Stimulated activated CD8-positive, alpha-beta memory T cell treated with anti-CD3 and anti-CD28 coated beads, Interleukin-7, amount 100 ng/mL, for 4 hours (primary cell): ENCODE measurements around the gene ATG4B.
A peak's percentile ranks its signal among the peaks of the same experiment; 100 is the strongest.
"Not testable (repeated sequence)": the region's sequence is repeated elsewhere in the genome, so short reads cannot be mapped to it uniquely, and the experiment has no call there.

ENCODE experiments used
- DNase-seq, 2 donors: peaks; one replicate each; pipeline ENCODE4 v3.0.0-alpha.2; 2020; ENCODE audit warnings: low read depth in 2 of 2

ATG4B gene

DNA sequence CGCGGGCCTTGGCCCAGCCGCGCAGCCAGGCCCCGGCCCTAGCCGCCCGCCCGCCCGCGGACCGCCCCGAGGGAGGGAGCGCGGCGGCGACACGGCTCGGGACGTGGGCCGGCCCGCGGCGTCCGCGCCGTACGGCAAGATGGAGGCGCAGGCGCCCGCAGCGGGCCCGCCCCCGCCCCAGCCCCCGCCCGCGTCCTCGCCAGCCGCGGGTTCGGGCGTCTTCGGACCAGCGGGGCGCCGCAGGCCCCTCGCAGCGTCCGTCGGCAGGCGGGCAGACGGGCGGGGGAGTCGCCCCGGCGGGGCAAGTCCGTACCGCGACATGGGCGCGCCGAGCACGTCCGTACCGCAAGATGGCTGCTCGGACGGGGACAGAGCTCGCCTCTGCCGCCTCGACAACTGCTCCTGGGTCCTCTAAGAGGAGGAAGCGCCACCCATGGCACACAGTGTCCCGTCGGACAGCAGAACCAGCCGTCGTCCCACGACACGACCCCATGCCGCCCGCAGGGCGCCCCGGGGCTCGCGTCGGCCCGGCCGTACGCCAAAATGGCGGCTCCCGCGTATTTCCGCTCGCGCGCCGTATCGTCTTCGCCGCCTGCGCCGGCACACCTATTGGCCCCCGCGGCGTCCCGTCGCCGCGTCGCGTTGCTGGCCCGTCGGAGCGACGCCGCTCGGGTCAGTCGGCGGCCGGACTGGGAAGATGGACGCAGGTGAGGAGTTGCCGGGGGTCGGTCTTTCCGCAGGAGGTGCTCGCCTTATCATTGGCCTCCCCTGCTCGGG is at the start of gene ATG4B, which contains the start of gene THAP4:
TSS of gene ATG4B (plus strand) at position 676 of the 777 bp plus-strand sequence. CDS start at position 698, 22 bp downstream.
TSS of gene THAP4 (minus strand) at position 141 of the 777 bp plus-strand sequence. CDS start 141 bp downstream, outside the sequence.
- DNase-seq = peak in 1 of 2 donors; percentile 73

DNA sequence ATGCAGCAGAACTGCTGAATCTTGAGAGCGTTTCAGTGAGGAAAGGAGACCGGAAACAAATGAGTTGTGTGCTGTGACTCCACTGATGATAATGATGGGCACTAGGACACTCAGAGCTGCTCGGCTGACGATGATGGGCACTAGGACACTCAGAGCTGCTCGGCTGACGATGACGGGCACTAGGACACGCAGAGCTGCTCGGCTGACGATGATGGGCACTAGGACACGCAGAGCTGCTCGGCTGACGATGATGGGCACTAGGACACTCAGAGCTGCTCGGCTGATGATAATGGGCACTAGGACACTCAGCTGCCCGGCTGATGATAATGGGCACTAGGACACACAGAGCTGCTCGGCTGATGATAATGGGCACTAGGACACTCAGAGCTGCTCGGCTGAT is 47.6 kb upstream of the ATG4B start:
- DNase-seq = not testable (repeated sequence)

DNA sequence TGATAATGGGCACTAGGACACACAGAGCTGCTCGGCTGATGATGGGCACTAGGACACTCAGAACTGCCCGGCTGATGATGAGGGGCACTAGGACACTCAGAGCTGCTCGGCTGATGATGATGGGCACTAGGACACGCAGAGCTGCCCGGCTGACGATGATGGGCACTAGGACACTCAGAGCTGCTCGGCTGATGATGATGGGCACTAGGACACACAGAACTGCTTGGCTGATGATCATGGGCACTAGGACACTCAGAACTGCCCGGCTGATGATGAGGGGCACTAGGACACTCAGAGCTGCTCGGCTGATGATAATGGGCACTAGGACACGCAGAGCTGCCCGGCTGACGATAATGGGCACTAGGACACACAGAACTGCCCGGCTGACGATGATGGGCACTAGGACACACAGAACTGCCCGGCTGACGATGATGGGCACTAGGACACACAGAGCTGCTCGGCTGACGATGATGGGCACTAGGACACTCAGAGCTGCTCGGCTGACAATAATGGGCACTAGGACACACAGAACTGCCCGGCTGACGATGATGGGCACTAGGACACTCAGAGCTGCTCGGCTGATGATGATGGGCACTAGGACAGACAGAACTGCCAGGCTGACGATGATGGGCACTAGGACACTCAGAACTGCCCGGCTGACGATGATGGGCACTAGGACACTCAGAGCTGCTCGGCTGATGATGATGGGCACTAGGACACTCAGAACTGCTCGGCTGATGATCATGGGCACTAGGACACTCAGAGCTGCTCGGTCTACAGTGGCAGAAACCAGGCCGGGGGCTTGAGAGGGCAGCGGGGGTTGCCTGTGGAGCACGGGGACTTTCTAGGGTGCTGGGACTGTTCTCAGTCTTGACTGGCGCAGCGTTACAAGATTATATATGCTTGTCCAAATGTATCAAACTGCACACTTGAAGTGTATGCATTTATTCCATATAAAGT is 46.7 kb upstream of the ATG4B start:
- not testable (repeated sequence) for DNase-seq

DNA sequence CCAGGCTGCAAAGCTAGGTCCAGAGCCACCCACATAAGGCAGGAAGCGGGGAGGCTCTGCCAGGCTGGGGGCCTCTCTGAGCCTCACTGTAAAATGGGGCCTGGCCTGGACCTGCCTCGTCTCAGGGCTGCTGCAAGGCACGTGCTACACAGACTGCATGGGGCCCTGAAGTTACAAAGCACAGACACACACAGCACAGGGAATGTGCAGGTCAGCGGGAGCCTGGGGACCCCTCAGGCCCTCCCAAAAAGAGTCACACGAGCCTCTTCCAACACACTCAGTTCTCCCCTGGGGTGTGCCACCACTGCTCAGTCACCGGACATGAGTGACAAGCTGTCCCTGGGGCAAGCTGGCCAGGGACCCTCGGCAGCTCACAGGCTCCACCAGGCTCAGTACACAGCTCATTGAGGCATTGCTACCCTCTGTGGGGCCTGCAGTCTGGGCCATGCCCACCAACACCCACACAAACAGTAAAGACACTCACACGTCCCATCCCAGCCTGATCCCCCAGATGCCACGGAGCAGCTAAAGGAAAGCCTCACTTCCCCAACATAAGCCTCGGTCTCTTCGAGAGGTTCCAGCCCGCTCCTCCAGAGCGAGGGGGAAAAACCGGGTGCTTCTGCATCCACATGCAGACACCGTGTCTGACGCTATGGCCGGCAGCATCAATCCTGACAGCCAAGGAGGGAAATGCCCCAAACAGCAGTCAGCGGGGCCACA is 45.2 kb upstream of the ATG4B start:
- DNase-seq = no peak

DNA sequence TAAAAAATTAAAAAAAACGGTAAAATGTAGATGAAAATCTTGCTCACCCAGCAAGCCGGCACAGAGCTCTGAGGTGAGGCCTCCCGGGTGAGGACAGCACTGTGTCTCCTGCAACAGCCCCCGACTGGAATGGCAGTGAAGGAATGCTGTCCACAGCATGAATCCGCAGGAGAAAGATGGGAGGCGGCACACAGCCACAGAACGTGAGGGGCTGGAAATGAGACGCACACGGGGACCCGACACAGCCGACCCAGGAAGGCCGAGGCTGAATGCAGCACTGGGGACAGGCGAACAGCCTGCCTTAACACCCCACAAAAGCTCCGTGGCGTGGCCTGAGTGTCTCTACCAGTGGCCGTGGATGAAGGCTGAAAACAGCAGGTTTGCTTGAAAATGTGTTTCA is 44.2 kb upstream of the ATG4B start:
- no peak for DNase-seq

DNA sequence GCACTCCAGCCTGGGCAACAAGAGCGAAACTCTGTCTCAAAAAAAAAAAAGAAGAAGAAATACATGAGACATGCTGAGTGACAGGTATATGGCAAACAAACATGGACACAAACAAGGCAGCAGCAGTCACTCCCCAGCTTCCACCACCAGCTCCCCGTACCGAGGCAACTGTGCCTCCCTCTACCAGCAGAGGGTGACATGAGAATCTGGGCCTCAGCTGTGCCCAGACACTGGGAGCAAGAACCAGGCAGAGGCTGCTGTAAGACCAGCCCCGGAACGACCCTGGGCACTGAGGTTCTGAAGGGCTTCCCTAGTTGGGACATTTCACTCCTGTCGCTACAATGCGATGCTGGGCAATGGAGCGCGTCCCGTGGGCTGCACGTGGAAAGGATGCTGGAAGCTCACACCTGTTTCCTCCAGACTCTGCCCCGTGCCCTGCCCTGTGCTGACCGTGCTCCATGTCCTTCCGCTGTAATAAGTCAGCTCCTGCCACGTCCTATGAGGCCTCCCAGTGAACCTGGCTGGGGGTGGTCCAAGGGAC is 41.8 kb upstream of the ATG4B start:
- DNase-seq = no peak

DNA sequence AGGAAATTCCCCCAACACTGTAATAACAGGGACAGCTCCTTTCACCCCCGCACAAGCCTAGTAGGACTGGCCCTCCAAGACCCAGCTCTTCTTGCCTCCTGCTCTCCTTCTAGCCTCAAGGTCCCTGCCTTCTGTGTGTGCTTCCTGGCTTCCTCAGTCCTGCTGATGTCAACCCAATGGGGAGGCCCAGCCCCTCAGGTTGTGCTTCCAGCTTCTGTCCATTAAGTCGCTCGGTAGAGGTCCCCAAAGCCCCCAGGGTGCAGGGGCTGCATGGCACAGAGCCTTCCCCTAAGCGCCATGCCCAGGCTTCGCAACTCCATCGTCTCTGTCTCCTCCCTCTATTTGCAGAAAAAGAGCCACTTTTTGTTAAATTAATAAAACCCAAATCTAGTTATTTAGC is 39.9 kb upstream of the ATG4B start:
- DNase-seq = no peak

DNA sequence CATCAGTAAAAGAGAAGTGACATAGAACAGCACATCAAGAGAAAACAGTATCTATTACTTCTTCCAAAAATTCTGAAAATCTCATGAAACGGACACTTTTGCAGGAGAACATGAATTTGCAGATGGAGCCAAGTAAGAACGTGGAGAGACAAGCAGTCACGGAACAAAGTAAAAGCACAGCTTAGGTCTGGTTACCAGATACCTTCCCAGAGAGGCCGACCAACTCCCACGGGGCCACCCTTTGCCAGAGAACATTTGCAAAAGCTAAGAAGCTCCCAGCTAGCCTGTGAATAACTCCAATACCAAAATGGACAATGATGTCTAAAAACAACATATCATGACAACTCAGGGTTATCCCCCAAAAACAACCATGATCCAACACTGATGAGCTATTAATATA is 39.4 kb upstream of the ATG4B start:
- no peak for DNase-seq

DNA sequence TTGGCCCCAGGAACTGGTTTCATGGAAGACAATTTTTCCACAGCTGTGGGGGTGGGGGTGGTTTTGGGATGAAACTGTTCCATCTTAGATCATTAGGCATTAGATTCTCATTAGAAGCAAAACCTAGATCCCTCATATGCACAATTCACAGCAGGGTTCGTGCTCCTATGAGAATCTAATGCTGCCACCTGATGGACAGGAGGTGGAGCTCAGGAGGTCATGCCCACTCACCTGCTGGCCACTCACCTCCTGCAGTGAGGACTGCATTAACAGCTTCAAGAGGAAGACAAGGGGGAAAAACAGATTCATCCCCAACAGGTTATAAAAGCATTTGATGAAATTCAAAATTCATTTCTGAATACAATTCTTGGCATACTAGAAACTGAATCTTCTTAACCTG is 39.0 kb upstream of the ATG4B start:
- no peak for DNase-seq

DNA sequence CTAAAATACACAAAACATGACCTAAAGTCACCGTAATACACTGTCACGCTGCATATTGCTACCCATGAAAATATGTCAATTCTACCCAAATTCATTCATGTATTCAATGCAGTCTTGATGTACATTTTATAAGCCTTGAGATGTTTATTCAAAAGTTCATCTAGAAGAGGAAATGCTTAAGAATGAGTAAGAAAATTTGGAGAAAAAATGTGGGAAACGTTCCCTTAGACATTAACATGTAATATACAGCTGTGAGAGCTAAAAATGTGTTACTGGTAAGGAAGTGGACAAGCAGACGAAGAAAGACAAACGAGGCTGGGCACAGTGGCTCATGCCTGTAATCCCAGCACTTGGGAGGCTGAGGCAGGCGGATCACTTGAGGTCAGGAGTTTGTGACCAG is 37.9 kb upstream of the ATG4B start:
- DNase-seq = no peak

DNA sequence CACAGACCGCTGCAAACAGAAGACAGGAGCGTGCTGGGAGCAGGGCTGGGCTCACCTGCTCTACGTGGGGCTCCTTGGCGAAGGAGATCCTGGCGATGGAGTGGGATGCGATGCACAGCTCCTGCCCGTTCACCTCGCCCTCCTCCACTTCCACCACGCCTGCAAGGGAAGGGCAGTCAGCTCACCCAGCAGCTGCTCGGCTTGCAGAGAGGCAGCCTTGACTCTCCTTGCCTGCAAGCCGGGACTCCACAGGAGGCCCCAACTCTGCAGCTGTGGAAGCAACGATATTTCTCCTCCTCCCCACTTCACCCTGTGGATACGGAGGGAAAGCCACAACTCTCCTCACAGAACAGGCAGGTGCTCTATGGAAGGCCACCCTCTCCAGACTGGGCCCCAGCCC is 35.7 kb upstream of the ATG4B start:
- DNase-seq = no peak

DNA sequence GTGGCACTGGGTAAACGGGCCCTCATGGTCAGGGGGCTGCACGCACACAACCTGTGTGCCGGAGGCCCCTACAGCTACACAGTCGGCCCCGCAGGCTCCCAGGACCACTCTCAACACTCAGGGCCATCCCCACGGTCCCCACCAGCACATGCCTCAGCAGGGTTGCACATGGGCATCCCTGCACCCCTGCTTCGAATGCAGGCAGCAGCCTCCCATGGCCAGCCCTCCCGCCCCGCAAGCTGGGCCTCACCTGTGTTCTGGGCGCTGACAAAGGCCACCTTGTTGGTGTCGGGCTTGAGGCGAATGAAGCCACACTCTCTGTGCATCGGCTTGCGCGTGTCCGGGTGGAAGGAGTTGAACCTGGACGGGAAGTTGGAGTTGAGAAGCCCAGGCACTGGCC is 34.8 kb upstream of the ATG4B start:
- no peak for DNase-seq

DNA sequence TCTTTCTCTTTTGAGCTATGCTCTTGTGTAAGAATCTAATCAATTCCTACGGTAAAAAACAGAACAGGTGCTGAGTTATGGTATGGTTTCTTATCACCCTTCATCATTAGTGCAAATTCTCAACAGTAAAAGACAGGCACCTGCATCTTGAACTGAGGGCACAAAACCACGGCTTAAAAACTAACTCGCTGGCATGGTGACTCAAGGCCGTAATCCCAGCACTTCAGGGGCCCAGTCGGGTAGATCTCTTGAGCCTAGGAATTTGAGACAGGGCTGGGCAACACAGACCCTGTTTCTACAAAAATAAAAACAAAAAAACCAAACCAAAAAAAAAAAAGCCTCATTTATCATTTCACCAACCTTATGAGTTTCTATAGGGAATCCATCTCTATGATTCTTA is 33.8 kb upstream of the ATG4B start:
- no peak for DNase-seq

DNA sequence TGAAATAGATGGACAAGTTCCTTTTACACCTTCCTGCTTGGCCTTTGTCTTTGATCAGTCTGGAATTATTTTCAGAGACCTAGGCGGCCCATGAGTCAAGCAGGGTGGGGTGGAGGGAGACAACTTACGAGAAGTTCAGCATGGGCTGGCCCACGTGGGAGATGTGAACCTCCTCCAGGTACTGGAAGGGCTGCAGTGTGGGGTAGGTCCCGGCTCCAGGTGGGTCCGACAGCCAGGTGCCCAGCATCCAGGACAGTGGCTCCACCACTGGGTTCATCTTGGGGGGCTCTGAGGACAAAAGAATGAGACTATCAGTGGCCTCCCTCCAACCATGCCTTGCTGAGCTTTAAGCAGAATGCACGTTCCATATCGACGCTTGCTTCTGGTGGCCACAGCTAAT is 31.3 kb upstream of the ATG4B start:
- no peak for DNase-seq

DNA sequence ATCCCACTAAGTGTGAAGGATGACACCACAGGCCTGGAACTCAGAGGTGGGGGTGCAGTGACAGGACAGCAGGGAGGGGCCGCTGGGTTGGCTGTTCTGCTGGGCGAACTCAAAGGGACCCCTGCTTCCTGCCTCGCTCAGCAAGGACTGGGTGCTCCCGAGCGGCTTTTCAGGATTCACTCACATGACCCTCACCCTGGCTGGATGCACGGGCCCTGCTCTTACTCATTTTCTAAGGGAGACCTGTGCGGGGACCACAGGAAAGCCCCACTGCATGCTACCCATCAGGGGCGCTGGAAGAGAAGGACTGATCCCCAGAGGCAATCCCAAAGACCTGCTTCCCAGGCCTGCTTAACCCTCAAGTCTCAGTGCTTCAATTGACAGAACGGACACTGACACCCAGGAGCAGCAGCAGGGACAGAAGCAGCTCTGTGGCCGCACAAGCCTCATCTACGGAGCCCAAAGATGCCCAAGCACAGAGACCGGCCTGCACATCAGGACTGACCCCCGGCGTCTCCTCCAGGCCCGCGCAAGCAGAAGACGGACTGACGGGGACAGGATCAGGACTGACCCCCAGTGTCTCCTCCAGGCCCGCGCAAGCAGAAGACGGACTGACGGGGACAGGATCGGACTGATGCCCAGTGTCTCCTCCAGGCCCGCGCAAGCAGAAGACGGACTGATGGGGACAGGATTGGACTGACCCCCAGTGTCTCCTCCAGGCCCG is 30.2 kb upstream of the ATG4B start:
- DNase-seq = no peak

DNA sequence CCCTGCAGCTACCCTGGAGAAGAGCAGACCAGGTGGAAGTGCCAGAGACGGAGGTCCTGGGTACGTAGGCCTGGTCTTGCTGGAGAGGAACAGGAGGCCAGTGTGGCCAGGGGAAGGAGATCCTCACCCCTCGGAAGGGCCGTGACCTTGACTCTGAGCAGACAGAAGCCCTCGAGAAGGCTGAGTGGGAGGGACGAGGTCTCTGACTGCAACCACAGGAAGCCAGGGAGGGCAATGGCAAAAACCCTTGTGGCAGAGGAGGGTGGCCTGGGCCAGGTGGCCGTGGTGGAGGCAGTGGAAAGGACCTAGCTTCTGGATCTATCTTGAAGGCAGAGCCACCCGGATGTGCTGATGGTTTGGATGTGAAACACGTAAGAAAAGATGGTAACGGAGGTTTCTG is 28.6 kb upstream of the ATG4B start:
- DNase-seq = no peak

DNA sequence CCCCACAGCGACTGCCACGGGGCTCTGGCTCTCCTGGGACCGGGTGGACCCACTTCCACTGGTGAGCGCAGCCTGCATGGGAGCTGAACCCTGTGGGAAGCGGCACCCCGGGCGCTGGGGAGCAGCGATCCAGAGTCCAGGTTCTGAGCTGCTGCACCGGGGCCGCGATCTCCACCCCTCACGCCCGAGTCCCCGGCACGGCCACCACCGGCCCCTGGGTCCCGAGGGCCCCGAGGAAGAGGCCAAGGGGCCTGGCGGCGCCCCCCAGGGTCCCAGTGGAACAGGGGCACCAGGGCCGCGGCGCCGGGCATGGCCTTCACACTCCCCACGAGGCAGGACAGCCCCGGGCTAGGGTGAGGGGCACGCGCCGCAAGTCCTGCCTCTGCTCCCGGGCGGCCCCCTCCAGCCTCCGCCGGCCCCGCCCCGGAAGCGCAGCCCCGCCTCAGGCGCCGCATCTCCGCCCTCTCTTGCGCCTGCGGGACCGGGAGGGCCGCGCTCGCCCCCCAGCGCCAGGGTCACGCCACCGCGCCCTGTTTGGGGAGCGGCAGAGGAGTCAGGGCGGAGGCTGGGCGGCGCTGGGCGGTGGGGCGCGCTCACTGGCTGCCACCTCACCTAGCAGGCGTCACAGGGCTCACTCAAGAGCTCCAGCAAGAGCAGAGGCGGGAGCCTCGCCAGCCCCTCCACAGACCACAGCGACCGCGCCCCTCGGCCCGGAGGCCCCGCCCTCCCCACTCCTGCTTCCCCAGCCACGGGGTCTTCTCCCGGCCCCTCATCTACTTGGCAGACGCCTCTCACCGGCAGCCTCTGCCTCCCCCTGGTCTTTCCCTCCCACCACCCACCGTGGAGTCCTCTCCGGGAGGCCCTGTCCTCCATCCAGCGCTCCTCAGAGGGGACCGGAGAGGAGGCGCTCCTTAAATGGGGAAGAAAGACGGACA is 27.4 kb upstream of the ATG4B start:
- peak; percentile 76 to 91 for DNase-seq

DNA sequence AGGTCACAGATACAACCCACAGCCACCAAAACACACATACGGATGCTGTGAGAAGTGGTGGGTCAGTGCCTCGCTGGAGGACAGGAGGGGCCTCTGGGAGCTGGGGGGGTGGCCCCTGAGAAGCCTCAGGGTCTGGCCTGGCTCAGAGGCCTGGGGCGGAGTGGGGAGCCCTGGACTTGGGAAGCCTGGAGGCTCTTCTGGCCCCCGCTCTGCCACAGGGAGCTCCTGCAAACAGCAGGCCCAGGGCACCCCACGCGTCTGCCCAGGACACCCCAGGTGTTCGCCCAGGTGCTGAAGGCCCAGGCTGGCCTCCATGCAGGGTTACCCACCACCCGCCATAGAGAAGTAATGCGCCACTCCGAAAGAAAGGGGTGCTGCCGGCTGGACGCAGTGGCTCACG is 26.4 kb upstream of the ATG4B start:
- no peak for DNase-seq

DNA sequence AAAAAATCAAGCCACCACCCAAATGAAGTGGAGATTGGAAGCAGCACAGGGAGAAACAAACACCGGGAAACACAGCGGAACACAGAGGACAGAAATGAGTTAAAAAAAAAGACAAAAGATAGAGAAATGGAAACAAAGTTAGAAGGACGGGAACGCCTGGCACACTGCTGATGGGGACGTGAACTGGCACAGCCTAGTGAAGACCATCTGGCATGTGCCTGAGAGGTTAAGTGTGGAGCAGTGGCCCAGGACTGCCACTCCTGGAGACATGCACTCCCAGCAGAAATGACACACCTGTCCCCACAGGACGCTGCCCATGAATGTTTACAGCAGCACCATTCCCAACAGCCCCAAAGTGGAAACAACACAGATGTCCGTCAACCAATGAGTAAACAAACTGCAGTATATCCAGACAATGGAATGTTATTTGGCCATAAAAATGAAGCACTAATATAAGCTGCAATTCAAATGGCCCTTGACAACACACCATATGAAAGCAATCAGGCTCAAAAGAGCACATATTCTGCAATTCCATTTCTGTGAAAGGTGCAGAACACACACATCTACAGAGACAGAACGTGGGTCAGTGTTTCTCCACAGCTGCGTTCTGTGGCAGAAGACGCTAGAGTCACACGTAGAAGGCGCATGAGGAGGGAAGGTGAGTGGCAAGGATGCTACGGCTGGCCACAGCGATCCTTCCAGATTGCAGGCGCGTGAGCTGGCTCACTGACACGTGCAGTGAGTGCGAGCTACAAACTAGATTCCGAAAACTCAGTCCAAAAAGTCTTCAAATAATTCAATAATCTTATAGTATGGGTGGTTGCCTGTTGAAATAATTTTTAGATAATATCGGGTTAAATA is 25.1 kb upstream of the ATG4B start:
- DNase-seq = no peak
